Suppressor macrophage treated with lipopolysaccharide for 1 hour (primary cell): ENCODE data around the gene TAF11.
"Not testable (repeated sequence)": the region's sequence is repeated elsewhere in the genome, so short reads cannot be mapped to it uniquely, and the experiment has no call there.

ENCODE experiments used
- DNase-seq, 3 donors: peaks; one replicate each; pipeline ENCODE4 v3.0.0-alpha.2; 2020 to 2022

Gene TAF11

GRCh38 chr6:34901930-34902329 lies 14.1 kb upstream of the TAF11 start:
- DNase-seq = no peak

GRCh38 chr6:34900321-34901031 lies 12.6 kb upstream of the TAF11 start:
- no peak for DNase-seq

GRCh38 chr6:34899748-34900147 lies 11.9 kb upstream of the TAF11 start:
- not testable (repeated sequence) for DNase-seq

- DNase-seq = peak; percentile 17 to 31 (median 24)
Observed at GRCh38 chr6:34897716-34898115, 9.9 kb upstream of the TAF11 start.

- DNase-seq = peak in 1 of 3 donors; percentile 33
Observed at GRCh38 chr6:34897130-34897529, 9.3 kb upstream of the TAF11 start.

- DNase-seq = no peak
Observed at GRCh38 chr6:34894693-34895092, 6.9 kb upstream of the TAF11 start.

- DNase-seq = no peak
Observed at GRCh38 chr6:34891296-34891695, 3.5 kb upstream of the TAF11 start.

- peak; percentile 30 to 52 (median 49) for DNase-seq
Observed at GRCh38 chr6:34890533-34890925, 2.7 kb upstream of the TAF11 start.

GRCh38 chr6:34888874-34889555 lies 1.2 kb upstream of the TAF11 start, which contains the start of gene ANKS1A:
Gene ANKS1A (plus strand): TSS chr6:34889255. CDS start chr6:34889403, 148 bp downstream.
- peak; percentile 53 to 82 (median 65) for DNase-seq

GRCh38 chr6:34888514-34888856 lies 643 bp upstream of the TAF11 start:
- DNase-seq = peak in 1 of 3 donors; percentile 23

- not testable (repeated sequence) for DNase-seq
Observed at GRCh38 chr6:34885837-34886236, 2.0 kb downstream of the TAF11 start.

GRCh38 chr6:34884996-34885395 lies 2.8 kb downstream of the TAF11 start:
- DNase-seq = no peak

GRCh38 chr6:34884073-34884472 lies 3.8 kb downstream of the TAF11 start:
- not testable (repeated sequence) for DNase-seq

- no peak for DNase-seq
Observed at GRCh38 chr6:34877869-34878485, 9.9 kb downstream of the TAF11 start.

GRCh38 chr6:34877259-34877658 lies 10.6 kb downstream of the TAF11 start:
- DNase-seq = no peak

GRCh38 chr6:34876472-34876871 lies 11.4 kb downstream of the TAF11 start:
- no peak for DNase-seq

- no peak for DNase-seq
Observed at GRCh38 chr6:34875292-34876213, 12.3 kb downstream of the TAF11 start.

GRCh38 chr6:34872332-34872731 lies 15.5 kb downstream of the TAF11 start:
- no peak for DNase-seq

- no peak for DNase-seq
Observed at GRCh38 chr6:34871853-34872252, 16.0 kb downstream of the TAF11 start.

GRCh38 chr6:34867484-34867883 lies 20.4 kb downstream of the TAF11 start:
- no peak for DNase-seq

GRCh38 chr6:34866509-34866908 lies 21.3 kb downstream of the TAF11 start:
- no peak for DNase-seq

- no peak for DNase-seq
Observed at GRCh38 chr6:34865107-34865506, 22.7 kb downstream of the TAF11 start.

GRCh38 chr6:34864007-34864406 lies 23.8 kb downstream of the TAF11 start:
- DNase-seq = no peak
